Choroid plexus epithelial cell (primary cell): ENCODE data around the gene AKT2.

Experiments used
- DNase-seq: peaks from one replicate; pipeline ENCODE4 v3.0.0-alpha.2; 2010; ENCODE audit warnings: low read depth
- H3K4me3 ChIP-seq: 2 replicates; pipeline ENCODE4 v1.5.1; 2011; ENCODE audit warnings: low read depth, mild to moderate bottlenecking, control low read depth, low read length, moderate library complexity
- CTCF ChIP-seq: conservative IDR thresholded peaks from 2 replicates; pipeline ENCODE4 v1.5.1; 2011; ENCODE audit warnings: low read depth, mild to moderate bottlenecking, control low read depth, inconsistent platforms, low read length, moderate library complexity

AKT2 gene

GRCh38 chr19:40252395-40252794, 32.8 kb downstream of the AKT2 start:
- no peak overlapping the region for H3K4me3 ChIP-seq
- TF ChIP-seq CTCF: no peak
- peak; percentile 61 for DNase-seq

- no peak overlapping the region for H3K4me3 ChIP-seq
- no peak for DNase-seq
- TF ChIP-seq CTCF: no peak
Measured at GRCh38 chr19:40251991-40252390, 33.2 kb downstream of the AKT2 start.

DNA sequence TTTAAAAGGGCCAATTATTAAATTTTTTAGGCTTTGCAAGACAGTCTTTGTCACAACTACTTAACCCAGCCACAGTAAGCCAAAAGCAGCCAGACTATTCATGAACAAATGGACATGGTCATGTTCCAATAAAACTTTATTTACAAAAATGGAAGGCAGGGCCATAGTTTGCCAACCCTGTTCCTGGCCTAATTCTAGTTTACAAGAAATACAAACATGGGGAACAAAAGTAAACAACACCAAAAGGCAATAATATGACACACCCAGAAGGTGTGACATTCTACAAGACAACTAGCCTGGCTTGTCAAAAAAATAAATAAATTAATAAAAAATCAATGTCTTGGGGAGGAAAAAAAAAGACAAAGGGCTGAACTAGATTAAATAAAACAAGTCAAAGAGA, 33.9 kb downstream of the AKT2 start:
- DNase-seq: no peak
- no peak overlapping the region for H3K4me3 ChIP-seq
- TF ChIP-seq CTCF: no peak

GRCh38 chr19:40249781-40250180, 35.4 kb downstream of the AKT2 start:
- TF ChIP-seq CTCF: no peak
- DNase-seq: no peak
- no peak overlapping the region for H3K4me3 ChIP-seq

DNA sequence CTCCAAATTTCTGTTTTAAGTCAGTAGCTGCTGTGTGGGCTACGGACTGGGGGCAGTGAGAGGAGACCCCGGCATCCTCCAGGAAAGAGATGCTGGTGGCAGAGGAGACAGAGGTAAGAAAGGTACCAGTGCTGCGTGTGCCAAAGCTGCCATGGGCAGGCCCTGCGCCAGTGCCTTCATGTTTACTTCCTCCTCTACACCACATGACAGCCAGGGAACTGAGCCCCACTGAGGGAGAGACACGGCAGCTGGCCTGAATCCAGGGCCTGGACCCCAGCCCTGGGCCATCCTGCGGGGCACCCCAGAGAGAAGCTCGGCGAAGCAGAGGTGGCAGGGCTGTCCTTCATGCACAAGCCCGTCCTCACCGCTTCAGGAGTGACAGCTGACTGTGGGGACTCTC, 35.9 kb downstream of the AKT2 start:
- no peak overlapping the region for H3K4me3 ChIP-seq
- TF ChIP-seq CTCF: no peak
- DNase-seq: no peak

GRCh38 chr19:40247735-40248262, 37.3 kb downstream of the AKT2 start:
- DNase-seq: no peak
- no peak for TF ChIP-seq CTCF
- H3K4me3 ChIP-seq: no peak overlapping the region

GRCh38 chr19:40247178-40247577, 38.0 kb downstream of the AKT2 start:
- no peak for TF ChIP-seq CTCF
- no peak for DNase-seq
- H3K4me3 ChIP-seq: no peak overlapping the region
